Cardiac atrium fibroblast (primary cell): ENCODE results near the gene RPL11. TPM values are rescaled to one million over a fixed set of nuclear protein-coding genes. Genes with fewer than 3 reads are reported as not detected.

ENCODE experiments used
- total RNA-seq: library from RNA; depleted of rRNA; stranded (reverse); fragments of >200 nt; gene quantifications from 2 replicates; pipeline ENCODE4 v1.2.3, GENCODE V29; 2015

RPL11 gene
- 999 and 1,155 TPM in 2 replicates for total RNA-seq

DNA sequence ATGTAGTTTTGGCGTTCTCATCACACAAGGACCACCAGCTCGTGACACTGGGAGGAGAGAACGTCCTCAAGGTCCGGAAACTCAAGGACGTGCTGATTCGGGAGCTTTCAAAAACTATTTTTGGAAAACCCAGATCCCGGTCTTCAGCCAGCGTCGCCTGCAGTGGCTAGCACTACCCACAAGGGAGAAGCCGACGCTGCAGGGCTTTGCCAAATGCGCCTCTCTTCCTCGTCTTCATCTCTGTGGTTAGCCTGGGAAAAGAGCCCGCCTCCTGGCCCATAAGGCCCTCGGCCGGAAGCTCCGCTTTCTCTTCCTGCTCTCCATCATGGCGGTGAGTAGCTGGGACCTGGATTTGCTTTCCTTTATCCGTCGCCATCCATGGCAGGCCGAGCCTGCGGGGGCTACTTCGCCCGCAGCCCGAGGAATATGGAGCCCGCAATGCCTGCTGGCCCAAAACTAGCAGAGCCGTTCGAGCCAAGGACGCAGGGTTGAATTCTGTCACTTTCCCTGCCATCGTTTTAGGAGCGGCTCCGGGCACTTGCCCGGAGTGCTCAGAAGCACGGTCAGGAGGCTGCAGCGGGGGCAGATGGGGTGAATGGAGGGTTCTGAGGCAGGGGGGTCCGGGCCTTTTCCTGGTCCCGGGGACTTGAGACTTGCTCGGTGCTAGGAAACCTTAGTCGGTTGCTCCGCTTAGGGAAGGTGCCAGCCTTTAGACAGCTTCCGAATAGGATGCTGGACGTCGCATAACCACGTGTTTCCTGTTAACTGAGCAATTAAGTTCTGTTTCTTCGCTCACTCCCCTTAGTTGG, at the start of gene RPL11:
Gene RPL11, plus strand, starts transcription at position 308 of the 809 bp plus-strand sequence. Its CDS starts 18 bp downstream, at position 326.

GRCh38 chr1:23743287-23744152, 51.9 kb downstream of the RPL11 start, which contains the start of gene ELOA:
Gene ELOA (plus strand): TSS chr1:23743471. CDS start chr1:23743504, 33 bp downstream.

Other genes with a start within 250 kb of the RPL11 start
- 37.7 and 41.9 TPM in 2 replicates for gene ASAP3, start 207.6 kb upstream of the RPL11 start, total RNA-seq
- gene E2F2, start 160.6 kb upstream of the RPL11 start, total RNA-seq = under 0.01 and 0.81 TPM in 2 replicates
- gene ID3, start 132.3 kb upstream of the RPL11 start, total RNA-seq = 655 and 658 TPM in 2 replicates
- 36.3 and 45.5 TPM in 2 replicates for gene ELOA, start 51.7 kb downstream of the RPL11 start, total RNA-seq
- gene PITHD1, start 86.6 kb downstream of the RPL11 start, total RNA-seq = 21.7 and 29.3 TPM in 2 replicates
- gene LYPLA2, start 99.3 kb downstream of the RPL11 start, total RNA-seq = 63.7 and 66.6 TPM in 2 replicates
- 23.1 and 23.7 TPM in 2 replicates for gene GALE, start 108.9 kb downstream of the RPL11 start, total RNA-seq
- 29.4 and 31.8 TPM in 2 replicates for gene HMGCL, start 133.6 kb downstream of the RPL11 start, total RNA-seq
- 10.5 and 11.8 TPM in 2 replicates for gene FUCA1, start 176.5 kb downstream of the RPL11 start, total RNA-seq
- not detected in 2 replicates for gene CNR2, start 221.6 kb downstream of the RPL11 start, total RNA-seq